A673 (cell line): ENCODE data around the gene ASL. TPM values are rescaled to one million over a fixed set of nuclear protein-coding genes. Genes with fewer than 3 reads are reported as not detected.
A peak's percentile ranks its signal among the peaks of the same experiment; 100 is the strongest.

Source experiments
- BruUV-seq: library from RNA; stranded (reverse); fragments of 400-500 nt; replicated peaks from 2 replicates; lab custom pipeline; 2021; lab: Mats Ljungman, UMichigan
- CTCF ChIA-PET: fragments of 300-600 bp; sonication (Branson Sonifier 250); formaldehyde crosslinking; loops from one replicate; lab custom pipeline; 2022; ENCODE audit warnings: antibody characterized with exemption; lab: Charles Lee
- POLR2A ChIA-PET: fragments of 300-600 bp; sonication (Branson Sonifier 250); formaldehyde crosslinking; loops from one replicate; lab custom pipeline; 2022; ENCODE audit warnings: antibody characterized with exemption; ENCODE audit not compliant: low non-redundant PET; lab: Charles Lee
- DNase-seq: peaks from one replicate; pipeline ENCODE4 v3.0.0-alpha.2; 2015; ENCODE audit warnings: low spot score
- H3K27ac ChIP-seq: fragments of 200-600 bp; sonication (generic); 2 replicates; pipeline ENCODE4 v1.5.1; 2016; ENCODE audit warnings: mixed run types, low read depth, mild to moderate bottlenecking, mixed read lengths, antibody characterized with exemption, low read length; ENCODE audit not compliant: poor library complexity, severe bottlenecking
- H3K27me3 ChIP-seq: fragments of 200-600 bp; sonication (generic); replicated peaks from 2 replicates; pipeline ENCODE4 v1.6.1; 2017; ENCODE audit warnings: mixed run types, low read depth, mild to moderate bottlenecking, mixed read lengths, antibody characterized with exemption, low read length; ENCODE audit not compliant: insufficient read depth, poor library complexity
- H3K36me3 ChIP-seq: fragments of 200-600 bp; sonication (generic); 2 replicates; pipeline ENCODE4 v1.6.1; 2016; ENCODE audit warnings: mixed run types, mild to moderate bottlenecking, mixed read lengths, antibody characterized with exemption, low read length; ENCODE audit not compliant: insufficient read depth, poor library complexity, severe bottlenecking
- H3K4me1 ChIP-seq: fragments of 200-600 bp; sonication (generic); 2 replicates; pipeline ENCODE4 v1.6.1; 2017; ENCODE audit warnings: mixed run types, mild to moderate bottlenecking, mixed read lengths, antibody characterized with exemption, low read length; ENCODE audit not compliant: insufficient read depth, poor library complexity, severe bottlenecking
- H3K4me3 ChIP-seq: fragments of 200-600 bp; sonication (generic); 2 replicates; pipeline ENCODE4 v1.5.1; 2016; ENCODE audit warnings: low read depth, mixed run types, mild to moderate bottlenecking, mixed read lengths, low read length; ENCODE audit not compliant: poor library complexity, severe bottlenecking
- H3K9me3 ChIP-seq: fragments of 200-600 bp; sonication (generic); 2 replicates; pipeline ENCODE4 v1.6.1; 2016; ENCODE audit warnings: mixed run types, low read depth, mild to moderate bottlenecking, mixed read lengths, antibody characterized with exemption, low read length; ENCODE audit not compliant: poor library complexity, severe bottlenecking
- EZH2 ChIP-seq: fragments of 200-600 bp; sonication (generic); IDR thresholded peaks from 2 replicates; pipeline ENCODE4 v1.6.1; 2017; ENCODE audit warnings: borderline replicate concordance, low read depth, mild to moderate bottlenecking, mixed read lengths, antibody characterized with exemption, low read length; ENCODE audit not compliant: poor library complexity, severe bottlenecking
- intact Hi-C: fragments of 100-400 bp; cut with micrococcal nuclease; formaldehyde crosslinking; loops from one replicate; pipeline ENCODE4 v1.10.0; 2022; ENCODE audit not compliant: unreplicated experiment
- total RNA-seq: library from RNA; stranded (reverse); gene quantifications from 2 replicates; pipeline ENCODE4 v1.2.3, GENCODE V29; 2021
- TF ChIP-seq, protein P1 (sequence below): fragments of 300-800, 200-600 bp; sonication (generic); conservative IDR thresholded peaks from 2 replicates; pipeline ENCODE4 v1.5.1; 2017; ENCODE audit warnings: low read depth, mild to moderate bottlenecking, antibody characterized with exemption, low read length, moderate library complexity, mixed read lengths

ASL gene
- total RNA-seq, 1 experiment from 2014 or later = 10.7 TPM

DNA sequence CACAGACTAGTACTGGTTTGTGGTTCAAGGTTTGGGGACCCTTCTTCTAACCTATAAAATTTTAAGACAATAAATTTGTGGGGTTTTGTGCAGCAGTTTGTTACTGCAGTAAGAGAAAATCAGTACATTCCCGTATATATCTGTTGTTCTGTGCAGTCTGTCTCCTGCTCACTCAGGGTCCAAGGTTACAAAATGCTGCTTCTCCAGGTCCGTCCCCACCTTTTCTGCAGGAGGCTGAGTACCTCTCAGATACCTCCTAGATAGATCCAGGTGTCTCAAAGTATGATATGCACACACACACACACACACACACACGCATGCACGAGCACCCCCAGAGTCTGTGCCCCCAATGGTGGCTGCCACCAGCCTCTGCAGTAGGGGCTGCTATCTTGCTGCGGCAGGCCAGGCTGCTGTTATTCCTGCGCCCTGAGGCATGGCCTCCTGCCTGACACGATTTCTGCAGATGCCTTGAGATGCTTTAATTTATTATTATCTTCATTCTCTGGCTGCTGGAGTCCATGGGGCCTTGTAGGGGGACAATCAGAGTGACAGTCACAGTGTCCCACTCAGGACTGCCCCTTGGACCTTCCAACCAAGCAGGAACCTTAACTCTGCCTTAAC, 25.2 kb upstream of the ASL start:
- H3K4me1 ChIP-seq = peaks cover 7% of the 10 kb centered on the region
- intact Hi-C loops = no loop called here
- H3K27ac ChIP-seq = no peak overlapping the region
- H3K9me3 ChIP-seq = no peaks in the 10 kb centered on the region
- H3K36me3 ChIP-seq = no peaks in the 10 kb centered on the region
- H3K27me3 ChIP-seq = no peaks in the 10 kb centered on the region
- TF ChIP-seq EZH2 = no peak
- TF ChIP-seq, protein P1, sequence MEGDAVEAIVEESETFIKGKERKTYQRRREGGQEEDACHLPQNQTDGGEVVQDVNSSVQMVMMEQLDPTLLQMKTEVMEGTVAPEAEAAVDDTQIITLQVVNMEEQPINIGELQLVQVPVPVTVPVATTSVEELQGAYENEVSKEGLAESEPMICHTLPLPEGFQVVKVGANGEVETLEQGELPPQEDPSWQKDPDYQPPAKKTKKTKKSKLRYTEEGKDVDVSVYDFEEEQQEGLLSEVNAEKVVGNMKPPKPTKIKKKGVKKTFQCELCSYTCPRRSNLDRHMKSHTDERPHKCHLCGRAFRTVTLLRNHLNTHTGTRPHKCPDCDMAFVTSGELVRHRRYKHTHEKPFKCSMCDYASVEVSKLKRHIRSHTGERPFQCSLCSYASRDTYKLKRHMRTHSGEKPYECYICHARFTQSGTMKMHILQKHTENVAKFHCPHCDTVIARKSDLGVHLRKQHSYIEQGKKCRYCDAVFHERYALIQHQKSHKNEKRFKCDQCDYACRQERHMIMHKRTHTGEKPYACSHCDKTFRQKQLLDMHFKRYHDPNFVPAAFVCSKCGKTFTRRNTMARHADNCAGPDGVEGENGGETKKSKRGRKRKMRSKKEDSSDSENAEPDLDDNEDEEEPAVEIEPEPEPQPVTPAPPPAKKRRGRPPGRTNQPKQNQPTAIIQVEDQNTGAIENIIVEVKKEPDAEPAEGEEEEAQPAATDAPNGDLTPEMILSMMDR = no peak
- no peak overlapping the region for H3K4me3 ChIP-seq
- CTCF ChIA-PET = no interaction called here
- POLR2A ChIA-PET = no interaction called here
- BruUV-seq = no TSS peak
- no peak for DNase-seq

- no peak for TF ChIP-seq EZH2
- TF ChIP-seq, protein P1 = no peak
- no peak overlapping the region for H3K4me3 ChIP-seq
- ChIA-PET CTCF (no interaction called here), POLR2A (no interaction called here)
- H3K4me1 ChIP-seq = peaks cover 7% of the 10 kb centered on the region
- H3K27me3 ChIP-seq = no peaks in the 10 kb centered on the region
- intact Hi-C loops = no loop called here
- no peaks in the 10 kb centered on the region for H3K9me3 ChIP-seq
- no peak overlapping the region for H3K27ac ChIP-seq
- H3K36me3 ChIP-seq = no peaks in the 10 kb centered on the region
- BruUV-seq = no TSS peak
- DNase-seq = peak; percentile 42
Observed at GRCh38 chr7:66050990-66051448, 24.6 kb upstream of the ASL start.

DNA sequence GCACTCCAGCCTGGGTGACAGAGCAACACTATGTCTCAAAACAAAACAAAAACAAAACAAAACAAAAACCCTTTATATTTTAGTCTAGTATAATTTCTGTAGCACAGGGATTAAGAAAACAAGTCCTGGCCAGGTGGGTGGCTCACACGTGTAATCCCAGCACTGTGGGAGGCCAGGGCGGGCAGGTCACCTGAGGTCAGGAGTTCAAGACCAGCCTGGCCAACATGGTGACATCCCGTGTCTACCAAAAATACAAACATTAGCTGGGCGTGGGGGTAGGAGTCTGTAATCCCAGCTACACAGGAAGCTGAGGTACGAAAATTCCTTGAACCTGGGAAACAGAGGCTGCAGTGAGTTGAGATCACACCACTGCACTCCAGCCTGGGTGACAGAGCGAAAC, 23.2 kb upstream of the ASL start:
- DNase-seq = no peak
- Histone ChIP-seq H3K4me1 (peaks cover 7% of the 10 kb centered on the region), H3K27me3 (no peaks in the 10 kb centered on the region), H3K36me3 (no peaks in the 10 kb centered on the region), H3K9me3 (no peaks in the 10 kb centered on the region), H3K4me3 (no peak overlapping the region), H3K27ac (no peak overlapping the region)
- intact Hi-C loops = no loop called here
- POLR2A ChIA-PET = no interaction called here
- CTCF ChIA-PET = no interaction called here
- no peak for TF ChIP-seq EZH2
- TF ChIP-seq, protein P1 = no peak
- no TSS peak for BruUV-seq
